CD4-positive, alpha-beta T cell treated with Interleukin-10 for 1 hour (primary cell): ENCODE results near the gene SUSD2.
"Not testable (repeated sequence)": the region's sequence is repeated elsewhere in the genome, so short reads cannot be mapped to it uniquely, and the experiment has no call there.

Experiments
- DNase-seq: peaks from one replicate; pipeline ENCODE4 v3.0.0-alpha.2; 2020

Gene SUSD2

DNA sequence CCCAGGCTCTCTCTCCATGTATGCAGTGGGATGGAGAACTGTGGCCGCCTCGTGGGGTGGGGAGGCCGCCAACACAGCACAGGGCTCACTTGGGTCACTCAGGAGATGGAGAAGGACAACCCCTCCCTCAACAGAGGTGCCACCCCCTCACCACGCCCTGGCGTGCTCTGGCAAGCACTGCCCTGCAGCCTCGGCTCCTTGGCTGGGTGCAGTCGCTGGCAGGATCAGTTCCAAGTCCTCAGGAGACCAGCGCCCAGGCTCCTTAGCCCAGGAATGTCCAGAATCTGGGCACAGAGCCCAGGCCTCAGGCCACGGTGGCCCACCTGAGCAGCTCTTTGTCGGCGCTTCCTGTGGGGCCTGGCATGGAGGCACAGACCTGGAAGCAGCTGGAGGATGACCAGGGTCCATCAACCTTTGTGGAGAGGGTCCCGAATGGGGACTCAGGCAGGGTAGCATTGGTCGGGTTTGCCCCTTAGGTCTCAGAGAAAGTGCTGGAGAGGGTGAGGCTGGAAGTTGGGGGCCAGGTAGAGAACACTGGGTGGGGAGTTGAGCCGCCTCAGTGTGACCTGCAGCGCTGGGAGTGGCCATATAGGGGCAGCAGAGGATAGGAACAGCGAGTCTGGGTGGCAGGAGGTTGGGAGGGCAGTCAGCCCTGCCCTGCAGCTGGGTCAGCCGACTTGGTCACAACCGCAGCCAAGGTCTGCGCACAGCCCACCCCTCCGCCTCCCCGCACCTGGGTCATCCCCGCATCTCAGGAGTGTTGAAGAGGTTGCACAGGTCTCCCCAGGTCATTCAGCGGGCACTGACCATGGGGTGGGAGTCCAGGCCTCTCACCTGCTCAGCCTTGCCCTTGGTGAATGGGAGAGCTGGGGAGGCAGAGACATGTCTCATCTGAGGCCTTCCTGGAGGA, 8.2 kb downstream of the SUSD2 start:
- peak; percentile 41 for DNase-seq

DNA sequence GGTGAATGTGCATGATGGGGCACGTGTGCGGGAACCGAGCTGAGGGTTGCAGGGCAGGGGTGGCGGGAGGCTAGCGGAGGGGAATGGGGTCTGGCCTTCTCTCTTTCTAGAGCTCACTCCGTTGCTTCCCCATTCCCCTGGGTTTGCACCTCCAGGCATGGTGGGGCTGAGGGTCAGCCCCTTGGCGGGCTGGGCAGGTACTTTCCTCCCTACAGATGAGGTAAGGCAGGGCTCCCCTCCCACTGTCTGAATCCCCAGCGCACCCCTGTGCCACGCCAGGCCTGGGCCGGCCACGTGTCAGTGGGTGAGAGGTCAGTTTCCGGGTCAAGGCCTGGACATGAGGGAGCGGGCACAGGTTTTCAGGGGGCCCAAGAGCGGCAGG, 8.9 kb downstream of the SUSD2 start:
- no peak for DNase-seq

- no peak for DNase-seq
Measured at GRCh38 chr22:24190596-24191208, 9.4 kb downstream of the SUSD2 start.

GRCh38 chr22:24191381-24191841, 10.1 kb downstream of the SUSD2 start:
- DNase-seq: no peak

- no peak for DNase-seq
Measured at GRCh38 chr22:24191893-24192292, 10.6 kb downstream of the SUSD2 start.

- no peak for DNase-seq
Measured at GRCh38 chr22:24198682-24199052, 17.4 kb downstream of the SUSD2 start.

GRCh38 chr22:24200619-24201212, 19.4 kb downstream of the SUSD2 start:
- DNase-seq: no peak

GRCh38 chr22:24201681-24202614, 20.7 kb downstream of the SUSD2 start:
- DNase-seq: no peak

- DNase-seq: not testable (repeated sequence)
Measured at GRCh38 chr22:24203856-24204255, 22.6 kb downstream of the SUSD2 start.

DNA sequence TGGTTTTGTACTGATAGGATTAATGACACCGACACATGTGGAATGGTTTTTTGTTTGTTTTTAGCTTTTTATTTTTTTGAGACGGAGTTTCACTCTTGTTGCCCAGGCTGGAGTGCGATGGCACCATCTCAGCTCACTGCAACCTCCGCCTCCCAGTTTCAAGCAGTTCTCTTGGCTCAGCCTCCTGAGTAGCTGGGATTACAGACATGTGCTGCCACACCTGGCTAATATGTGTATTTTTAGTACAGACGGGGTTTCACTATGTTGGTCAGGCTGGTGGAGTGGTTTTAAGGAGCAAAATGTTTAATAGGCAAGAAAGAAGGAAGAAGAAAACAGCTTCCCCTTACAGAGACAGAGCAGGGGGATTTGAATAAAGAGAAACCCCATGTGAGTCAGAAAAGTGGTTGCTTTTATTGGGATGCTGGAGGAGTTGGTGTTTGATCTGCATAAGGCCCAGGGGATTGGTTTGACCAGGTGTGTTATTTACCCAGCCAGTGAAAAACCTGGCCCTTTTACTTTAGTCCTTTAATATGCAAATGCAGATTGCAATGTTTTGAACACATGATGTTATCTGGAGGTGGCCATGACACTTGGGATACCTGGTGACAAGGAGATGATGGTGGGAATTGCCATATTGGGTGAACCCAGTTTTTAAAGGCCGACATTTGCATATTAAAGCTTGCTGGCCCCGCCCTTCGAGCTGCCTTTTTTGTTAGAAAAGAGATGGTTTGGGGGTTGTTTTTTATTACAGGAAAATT, 24.3 kb downstream of the SUSD2 start:
- DNase-seq: no peak

DNA sequence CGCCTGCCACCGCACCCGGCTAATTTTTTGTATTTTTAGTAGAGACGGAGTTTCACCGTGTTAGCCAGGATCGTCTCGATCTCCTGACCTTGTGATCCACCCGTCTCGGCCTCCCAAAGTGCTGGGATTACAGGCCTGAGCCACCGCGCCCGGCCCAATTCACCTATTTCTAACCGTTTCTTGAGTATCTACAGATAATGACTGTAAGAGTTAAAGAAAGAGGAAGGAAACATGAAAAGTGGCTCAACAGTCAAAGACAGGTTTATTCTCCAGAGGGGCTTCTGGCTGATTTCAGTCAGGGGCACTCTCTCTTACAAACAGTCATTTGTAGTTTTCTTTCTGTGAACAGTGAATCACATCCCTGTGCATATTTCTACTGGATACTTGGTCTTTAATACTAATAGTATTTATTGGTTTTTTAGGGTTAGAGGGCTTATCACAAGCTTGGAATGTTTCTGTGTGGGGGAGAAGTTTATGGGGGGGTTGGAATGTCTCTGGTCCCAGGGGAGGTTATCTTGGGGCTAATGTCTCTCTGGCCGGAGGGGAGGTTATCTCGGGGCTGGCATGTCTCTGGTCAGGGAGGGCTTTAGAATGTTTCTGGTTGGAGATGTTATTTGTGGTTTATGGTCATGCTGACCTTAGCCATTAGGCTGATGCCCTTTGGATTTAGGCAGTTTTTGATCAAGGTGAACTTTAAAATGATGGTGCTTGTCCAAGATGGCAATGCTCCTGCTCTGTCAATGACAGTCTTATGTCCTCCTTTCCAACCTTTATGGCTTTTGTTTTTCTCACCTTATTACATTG, 25.4 kb downstream of the SUSD2 start:
- DNase-seq: not testable (repeated sequence)

DNA sequence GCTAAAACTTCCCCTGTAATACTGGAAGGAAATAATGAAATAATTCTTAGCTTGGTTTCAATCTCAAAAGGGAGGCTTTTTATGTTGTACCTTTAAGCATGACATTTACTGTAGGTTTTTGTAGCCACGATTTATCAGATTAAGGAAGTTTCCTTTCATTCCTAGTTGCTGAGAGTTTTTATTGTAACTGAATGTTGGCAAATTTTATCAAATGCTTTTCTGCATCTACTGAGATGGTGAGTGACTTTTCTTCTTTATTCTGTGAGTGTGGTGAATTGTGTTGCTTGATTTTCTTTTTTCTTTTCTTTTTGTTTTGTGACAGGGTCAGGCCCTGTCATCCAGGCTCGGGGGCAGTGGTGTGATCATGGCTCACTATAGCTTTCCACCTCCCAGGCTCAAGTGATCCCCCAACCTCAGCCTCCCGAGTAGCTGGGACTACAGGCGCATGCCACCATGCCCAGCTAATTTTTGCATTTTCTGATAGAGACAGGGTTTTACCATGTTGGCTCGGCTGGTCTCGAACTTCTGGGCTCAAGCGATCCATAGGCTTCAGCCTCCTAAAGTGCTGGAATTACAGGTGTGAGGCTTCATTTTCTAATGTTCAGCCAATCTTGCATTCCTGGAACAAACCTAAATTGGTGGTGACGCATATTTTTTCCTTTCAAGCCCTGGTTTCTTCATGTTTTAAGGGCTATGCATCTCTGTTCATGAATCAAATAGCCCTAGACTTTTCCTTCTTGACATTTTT, 26.2 kb downstream of the SUSD2 start:
- no peak for DNase-seq

GRCh38 chr22:24208012-24208749, 26.9 kb downstream of the SUSD2 start:
- DNase-seq: peak; percentile 14

- DNase-seq: no peak
Measured at GRCh38 chr22:24209016-24209415, 27.7 kb downstream of the SUSD2 start.

DNA sequence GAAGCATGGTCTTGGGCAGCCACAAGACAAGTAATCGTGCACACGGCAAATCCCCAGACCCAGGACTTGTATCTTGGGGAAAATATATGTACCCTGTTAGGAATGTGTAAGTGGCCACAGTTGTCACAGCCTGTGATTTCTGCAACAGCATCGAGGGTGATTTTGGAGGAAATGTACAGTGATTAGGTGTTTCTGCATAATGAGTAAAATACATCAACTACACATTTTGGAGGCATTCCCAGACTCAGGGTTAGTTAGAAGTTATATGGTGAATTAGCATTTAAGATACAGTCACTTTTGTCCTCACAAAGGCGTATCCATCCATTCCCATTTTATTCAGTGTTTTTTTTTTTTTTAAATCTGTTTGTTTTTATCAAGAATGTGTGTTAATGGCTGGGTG, 28.4 kb downstream of the SUSD2 start:
- no peak for DNase-seq

GRCh38 chr22:24210409-24210808, 29.1 kb downstream of the SUSD2 start:
- DNase-seq: not testable (repeated sequence)

DNA sequence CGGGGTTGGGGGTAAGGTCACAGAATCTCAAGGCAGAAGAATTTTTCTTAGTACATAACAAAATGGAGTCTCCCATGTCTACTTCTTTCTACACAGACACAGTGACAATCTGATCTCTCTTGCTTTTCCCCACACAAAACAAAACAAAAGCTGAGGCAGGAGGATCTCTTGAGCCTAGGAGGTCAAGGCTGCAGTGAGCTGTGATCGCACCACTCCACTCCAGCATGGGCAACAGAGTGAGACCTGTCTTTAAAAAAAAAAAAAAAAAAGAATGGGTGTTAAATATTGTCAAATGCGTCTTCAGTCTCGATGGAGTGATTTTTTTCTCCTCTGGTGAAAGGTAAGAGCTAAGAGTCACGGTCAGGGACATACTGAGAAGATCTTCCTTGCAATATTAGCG, 30.4 kb downstream of the SUSD2 start:
- DNase-seq: not testable (repeated sequence)

- DNase-seq: not testable (repeated sequence)
Measured at GRCh38 chr22:24213111-24213510, 31.8 kb downstream of the SUSD2 start.

GRCh38 chr22:24214467-24215285, 33.4 kb downstream of the SUSD2 start:
- DNase-seq: no peak
